ELF-1 (cell line): ENCODE results near the gene CDH24.

ENCODE experiments used
- DNase-seq: peaks from one replicate; pipeline ENCODE4 v3.0.0-alpha.2; 2016; ENCODE audit warnings: low read depth, low spot score

CDH24 gene

DNA sequence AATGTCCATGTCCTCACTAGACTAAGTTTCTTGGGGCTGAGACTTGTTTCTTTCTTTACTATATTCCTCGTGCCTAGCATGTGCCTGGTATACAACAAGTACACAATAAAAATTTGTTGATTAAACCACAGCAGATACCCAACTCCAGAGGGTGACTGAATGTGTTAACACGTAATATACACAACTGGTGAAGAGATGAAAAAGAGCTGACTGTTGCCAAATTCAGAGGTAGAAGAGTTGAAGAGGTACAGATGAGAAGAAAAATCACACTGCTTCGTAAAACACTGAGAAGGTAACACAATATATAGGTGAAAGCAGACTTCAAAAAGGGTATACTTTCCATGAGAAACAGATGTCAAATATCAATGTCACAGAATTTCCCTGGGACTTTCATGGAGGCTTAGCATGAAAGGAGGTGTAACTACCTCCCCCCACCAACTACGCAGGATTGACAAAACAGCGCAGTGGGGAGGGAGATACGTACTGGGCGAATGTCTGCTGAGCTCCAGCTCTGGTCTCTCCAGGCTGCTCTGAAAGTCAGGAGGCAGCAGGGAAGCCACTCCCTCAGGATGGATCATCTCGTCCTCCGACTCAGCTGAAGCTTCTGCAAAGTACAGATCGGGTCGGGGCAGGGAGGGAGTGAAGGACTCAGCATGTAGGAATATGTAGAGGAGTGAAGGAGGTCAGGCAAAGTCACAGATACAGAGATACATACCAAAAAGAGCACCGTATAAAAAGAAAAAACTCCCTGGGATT lies 32.4 kb upstream of the CDH24 start:
- no peak for DNase-seq

DNA sequence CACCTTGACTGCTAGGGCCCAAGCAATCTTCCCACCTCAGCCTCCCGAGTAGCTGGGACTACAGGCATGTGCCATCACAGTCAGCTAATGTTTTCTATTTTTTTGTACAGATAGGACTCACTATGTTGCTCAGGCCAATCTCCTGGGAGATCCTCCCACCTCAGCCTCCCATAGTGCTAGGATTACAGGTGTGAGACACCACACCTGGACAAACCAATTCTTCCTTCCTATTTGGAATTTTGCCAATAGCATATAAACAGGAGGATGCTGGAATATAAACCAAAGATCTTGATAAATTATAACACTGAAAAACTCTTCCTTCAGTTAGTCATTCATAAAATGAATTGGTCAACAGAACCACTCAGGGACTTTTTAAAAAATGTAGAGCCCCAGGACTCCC lies 29.2 kb upstream of the CDH24 start:
- DNase-seq: no peak

DNA sequence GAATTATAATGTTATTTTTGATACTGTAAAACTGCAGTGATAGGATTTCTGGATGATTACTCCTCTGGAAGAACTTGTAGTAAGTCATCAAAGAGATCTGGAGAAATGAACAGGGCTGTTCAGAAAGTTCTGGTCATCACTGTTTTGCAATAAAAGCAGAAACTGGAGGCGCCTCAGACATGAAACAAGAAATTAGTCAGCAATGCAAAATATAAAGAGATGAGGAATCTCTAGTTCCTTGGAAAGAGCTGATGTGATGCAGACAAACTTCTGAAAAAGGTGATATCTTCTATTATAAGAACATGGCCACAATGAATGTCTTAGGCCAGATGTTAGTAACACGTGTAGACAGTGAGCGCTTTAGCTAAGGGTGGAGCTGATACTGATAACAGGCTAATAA lies 28.1 kb upstream of the CDH24 start:
- DNase-seq: no peak

- no peak for DNase-seq
Measured at GRCh38 chr14:23080474-23080873, 23.2 kb upstream of the CDH24 start.

GRCh38 chr14:23079716-23080115 lies 22.4 kb upstream of the CDH24 start:
- DNase-seq: no peak

GRCh38 chr14:23078692-23079116 lies 21.4 kb upstream of the CDH24 start:
- DNase-seq: peak; percentile 65

GRCh38 chr14:23077962-23078361 lies 20.6 kb upstream of the CDH24 start:
- no peak for DNase-seq

DNA sequence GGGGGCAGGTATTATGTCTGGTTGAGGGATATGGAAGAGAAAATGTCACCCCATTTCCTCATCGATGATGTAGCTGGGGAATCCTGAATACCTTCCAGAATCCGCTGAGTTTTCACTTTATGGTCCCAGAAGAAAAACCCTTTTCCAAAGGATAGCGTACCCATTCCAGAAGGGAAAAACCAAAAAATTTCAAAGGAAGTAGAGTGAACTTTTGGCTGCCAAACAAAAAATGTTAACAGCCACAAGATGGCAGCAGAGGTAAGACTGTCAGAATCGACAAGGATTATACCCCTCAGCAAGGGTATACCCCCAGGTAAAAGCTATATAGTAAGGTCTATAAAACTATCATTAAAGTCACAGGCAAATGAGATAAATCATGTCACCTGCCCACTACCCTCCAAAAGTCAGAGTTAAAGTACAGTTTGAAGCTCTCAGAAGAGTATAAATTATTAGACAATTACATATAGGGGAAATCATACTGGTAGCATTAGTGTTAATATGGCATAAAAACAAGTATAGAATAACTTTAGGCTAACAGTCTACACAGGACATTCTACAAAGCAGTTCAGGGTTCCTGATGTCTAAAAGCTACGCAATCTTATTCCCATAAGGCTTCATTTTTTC lies 19.6 kb upstream of the CDH24 start:
- DNase-seq: no peak

DNA sequence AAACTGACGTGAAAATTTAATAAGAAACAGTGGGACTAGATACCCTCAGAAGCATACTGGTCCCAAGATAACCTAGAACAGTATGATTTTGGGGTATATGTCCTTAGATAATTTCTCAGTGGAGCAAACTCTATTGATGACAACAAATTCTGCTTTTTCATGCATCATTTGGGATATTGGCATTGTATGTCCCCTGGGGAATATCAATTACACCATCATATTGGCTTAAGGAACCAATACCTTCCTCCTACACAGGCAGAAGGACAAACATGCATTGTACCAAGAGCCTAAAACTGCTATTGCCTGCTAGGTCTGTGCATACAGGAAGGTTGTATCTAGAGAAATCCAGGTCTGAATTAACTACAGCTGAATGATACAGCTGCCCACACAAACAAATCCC lies 17.6 kb upstream of the CDH24 start:
- DNase-seq: no peak

DNA sequence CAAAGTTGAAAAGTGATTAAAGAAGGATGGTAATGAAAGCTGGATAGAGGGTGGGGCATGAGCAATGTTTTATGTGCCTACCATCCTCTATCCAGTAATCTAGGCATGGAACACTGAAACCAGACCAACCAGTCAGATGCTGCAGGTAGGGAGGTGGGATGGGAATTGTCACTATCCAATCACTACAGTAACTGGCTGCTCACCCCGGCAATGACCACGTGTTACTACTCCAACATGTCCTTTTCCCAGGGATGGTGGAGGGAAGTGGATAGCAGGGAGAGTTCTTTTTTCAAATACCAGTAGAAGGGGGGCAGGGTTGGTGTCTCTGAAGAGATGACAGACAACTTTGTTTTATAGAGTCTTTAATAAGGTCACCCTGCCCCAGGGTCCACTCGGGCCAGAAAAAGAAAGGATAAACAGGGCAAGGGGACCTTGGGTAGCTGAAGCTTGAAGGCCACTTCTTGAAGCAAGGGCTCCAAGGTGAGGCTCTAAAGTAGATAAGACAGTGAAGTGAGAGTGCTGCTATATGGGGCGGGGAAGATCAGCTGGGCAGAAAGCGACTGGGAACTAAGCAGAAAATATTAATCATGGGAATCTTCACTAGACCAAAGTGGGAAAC lies 14.7 kb upstream of the CDH24 start:
- DNase-seq: peak; percentile 82

GRCh38 chr14:23071244-23071920 lies 14.1 kb upstream of the CDH24 start:
- peak; percentile 97 for DNase-seq

DNA sequence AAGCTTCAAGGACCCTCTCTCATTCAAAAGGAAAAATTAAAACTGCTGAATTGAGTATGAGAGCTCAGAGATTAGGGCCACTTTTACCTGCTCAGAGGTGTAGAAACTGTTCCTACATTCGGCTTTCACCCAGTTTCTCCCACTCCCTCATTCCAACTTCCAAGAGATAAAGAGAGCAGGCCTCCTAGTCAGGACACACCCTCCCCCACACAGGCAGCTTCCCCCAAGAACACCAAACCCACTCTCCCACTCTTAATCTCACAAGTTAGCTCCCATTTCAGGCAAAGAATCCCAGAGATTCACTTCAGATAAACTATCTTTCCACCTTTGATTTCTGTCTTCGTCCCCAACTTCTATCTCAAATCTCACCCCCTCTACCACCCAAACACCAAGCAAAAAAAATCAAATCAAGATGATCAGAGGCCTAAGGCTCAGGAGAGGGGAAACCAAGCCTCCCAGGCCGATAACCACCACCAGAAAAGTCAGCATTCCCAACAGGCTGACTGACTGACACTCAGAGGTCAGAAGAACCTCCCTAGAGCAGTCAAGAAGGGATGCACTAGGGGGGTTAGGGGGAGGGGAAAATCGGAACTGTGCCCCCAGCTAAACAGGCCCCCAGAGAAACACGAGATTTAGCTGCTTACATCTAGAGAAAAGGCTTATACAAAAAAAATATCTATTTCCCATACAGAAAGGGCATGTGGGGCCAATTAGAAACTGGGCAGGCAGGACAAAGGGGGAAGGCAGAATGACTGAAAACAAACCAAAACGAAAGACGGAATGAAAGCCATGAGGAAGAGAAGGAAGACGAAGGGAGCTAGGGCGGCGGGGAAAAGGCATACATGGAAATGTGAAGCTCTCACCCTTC lies 13.2 kb upstream of the CDH24 start:
- DNase-seq: peak; percentile 58

- DNase-seq: no peak
Measured at GRCh38 chr14:23069413-23069806, 12.1 kb upstream of the CDH24 start.

DNA sequence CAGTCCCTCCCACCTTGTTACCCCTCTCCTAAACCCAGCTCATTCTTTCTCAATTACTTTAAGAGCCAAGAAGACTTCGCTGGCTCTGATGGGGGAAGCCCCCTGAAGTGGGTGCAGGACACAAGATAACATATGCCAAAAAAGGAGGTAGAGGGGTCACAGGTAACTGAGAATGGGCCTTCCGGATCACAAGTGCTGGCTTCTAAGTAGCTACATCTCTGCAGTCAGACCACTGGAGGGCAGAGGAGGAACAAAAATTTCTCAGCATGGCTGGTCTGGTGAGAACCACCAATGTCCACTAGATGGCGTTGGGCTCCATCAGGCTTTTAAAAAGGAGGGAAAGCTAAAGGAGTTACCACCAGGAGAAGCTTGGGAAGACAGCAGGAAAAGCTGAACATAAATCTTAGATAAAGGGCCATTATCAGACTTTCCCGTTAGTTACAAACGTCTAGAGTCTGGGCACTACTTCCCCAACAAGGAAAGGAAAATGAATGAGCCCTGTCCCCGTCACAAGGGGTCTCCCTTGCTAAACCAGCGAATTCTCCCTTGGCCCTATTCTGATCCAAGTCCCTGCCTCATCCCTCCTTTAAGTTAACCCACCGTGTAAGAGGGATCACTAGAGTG lies 11.6 kb upstream of the CDH24 start:
- DNase-seq: peak; percentile 98

- DNase-seq: no peak
Measured at GRCh38 chr14:23067847-23068788, 10.8 kb upstream of the CDH24 start.

DNA sequence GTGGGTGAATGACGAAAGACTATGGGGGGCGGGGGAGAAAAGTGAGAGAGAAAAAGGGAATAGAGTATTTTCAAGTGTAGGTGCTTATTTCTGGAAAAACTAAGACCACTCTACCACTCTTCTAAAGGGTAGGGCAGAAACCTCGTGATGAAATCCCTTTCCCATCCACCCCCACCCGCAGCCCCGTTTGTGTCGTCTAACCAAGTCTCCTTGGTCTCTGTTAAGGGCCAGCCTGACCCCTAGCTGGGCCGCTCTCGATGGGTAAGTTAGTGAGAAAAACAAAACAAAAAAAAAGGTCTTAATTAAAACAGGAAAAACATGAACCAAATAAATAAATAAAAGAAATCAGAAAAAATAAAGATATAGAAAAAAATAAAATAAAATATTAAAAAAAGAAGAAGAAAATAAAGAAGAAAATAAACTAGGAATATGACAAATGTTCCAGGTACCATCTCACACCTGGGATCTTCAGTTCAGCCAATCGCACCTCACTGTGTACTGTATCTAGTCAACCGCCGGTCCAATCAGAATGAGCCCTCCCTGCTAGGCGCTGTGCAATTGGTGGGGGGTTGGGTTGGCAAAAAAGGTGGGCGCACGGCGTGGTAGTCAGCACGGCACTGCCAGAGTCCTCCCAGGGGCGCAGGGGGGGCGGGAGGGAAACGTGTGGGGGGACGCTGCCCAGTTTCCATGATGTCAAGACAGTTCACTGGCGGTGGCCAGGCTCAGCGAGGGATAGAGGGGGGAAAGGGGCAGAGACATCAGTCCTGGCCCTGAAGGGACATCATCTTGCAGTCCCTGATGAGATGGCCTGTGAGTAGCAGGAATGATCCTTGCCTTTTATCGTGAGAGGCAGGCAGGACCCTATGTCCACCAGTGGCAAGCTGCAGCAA lies 9.8 kb upstream of the CDH24 start:
- DNase-seq: no peak

DNA sequence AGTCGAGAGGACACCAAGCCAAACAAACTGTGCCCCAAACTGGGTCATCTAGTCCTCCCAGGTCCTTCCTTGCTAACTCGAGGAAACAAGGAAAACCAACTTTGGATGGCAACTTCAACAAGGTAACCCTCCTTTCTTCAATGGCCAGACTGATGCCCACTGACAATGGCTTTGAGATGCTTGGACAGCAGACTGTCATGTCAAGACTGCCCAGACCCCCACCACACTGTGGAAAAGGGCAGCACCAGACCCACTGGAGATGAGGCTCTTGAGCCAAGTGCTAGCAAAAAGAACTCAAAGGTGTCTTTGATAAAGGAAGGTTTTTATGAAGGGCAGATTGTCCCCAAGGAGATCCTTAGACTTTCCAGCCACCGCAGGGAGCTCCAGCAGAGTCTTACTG lies 9.0 kb upstream of the CDH24 start:
- no peak for DNase-seq

DNA sequence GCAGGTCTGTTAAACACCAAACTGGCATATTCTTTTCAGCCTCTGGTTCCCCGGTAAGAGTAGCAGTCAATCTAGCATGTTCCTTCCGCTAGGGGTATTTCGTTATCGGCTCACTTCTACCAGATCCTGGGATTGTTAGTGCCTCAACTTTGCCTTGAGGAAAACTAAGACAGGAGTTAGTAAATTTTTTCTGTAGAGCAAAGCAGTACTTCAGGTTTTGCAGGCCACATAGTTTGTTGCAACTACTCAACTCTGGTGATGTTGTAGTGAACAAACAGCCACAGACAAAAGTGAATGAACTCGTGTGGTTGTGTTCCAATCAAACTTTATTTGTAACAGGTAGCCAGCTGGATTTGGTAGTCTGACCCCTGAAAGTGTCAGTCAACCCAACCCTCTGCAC lies 6.3 kb upstream of the CDH24 start:
- DNase-seq: no peak

GRCh38 chr14:23062002-23062401 lies 4.7 kb upstream of the CDH24 start:
- DNase-seq: peak; percentile 81
